ENCODE measurements around the gene NCBP3. TPM values are rescaled to one million over a fixed set of nuclear protein-coding genes. Genes with fewer than 3 reads are reported as not detected.

NCBP3 gene
- total and polyA plus RNA-seq, 9 of the 15 experiments (the other 6 are each of a cell fraction or from before 2014, with no cell fraction given): 3.1 to 25.5 (median 20.5) TPM

GRCh38 chr17:3885970-3886369 lies 39.9 kb upstream of the NCBP3 start:
- peaks cover 39% of the 10 kb centered on the region; the same call in 1 of the 3 replicates for H3K36me3 ChIP-seq (ENCODE audit: control insufficient read depth, insufficient read depth, low read length)
- ATAC-seq (no peak), FAIRE-seq (no peak), DNase-seq (ENCODE audit: extremely low read depth in 1 of 4, low spot score in 3 of 4) (no peak)
- WGBS (ENCODE audit: insufficient coverage, low coverage, missing lambda C conversion rate): 47% methylated on average over 3 of the region's 4 CpGs
- no peaks in the 10 kb centered on the region for H3K9me1 ChIP-seq (ENCODE audit: control insufficient read depth, insufficient read depth, low read length)
- H3K9me3 ChIP-seq (replicated peaks; ENCODE audit: control insufficient read depth, insufficient read depth, low read depth, low read length): no peaks in the 10 kb centered on the region
- H2AFZ ChIP-seq (ENCODE audit: low read depth, low read length): no peak overlapping the region
- H3K4me2 ChIP-seq (ENCODE audit: insufficient read depth, low read length): no peak overlapping the region
- H3K79me2 ChIP-seq (ENCODE audit: control insufficient read depth, insufficient read depth, low read length): peaks cover 25% of the 10 kb centered on the region
- intact Hi-C loops (cut with micrococcal nuclease): no loop called here
- H3K4me3 ChIP-seq: no peak overlapping the region
- no peaks in the 10 kb centered on the region for H3K27me3 ChIP-seq (ENCODE audit: control insufficient read depth in 2 of 2, insufficient read depth in 2 of 2, low read length in 2 of 2)
- in situ Hi-C loops (cut with MboI): no loop called here
- no peaks in the 10 kb centered on the region for H4K20me1 ChIP-seq (replicated peaks; ENCODE audit: control insufficient read depth, insufficient read depth, low read length)
- BruUV-seq (replicated peaks): no TSS peak
- H3K27ac ChIP-seq (ENCODE audit: extremely low read depth, low read depth, low read length): no peak overlapping the region
- peaks cover 17 to 43% of the 10 kb centered on the region in 2 experiments for H3K4me1 ChIP-seq (replicated peaks in 1 of 2; ENCODE audit: control insufficient read depth in 2 of 2, insufficient read depth in 2 of 2, low read length in 2 of 2)
- no peak overlapping the region for H3K9ac ChIP-seq (ENCODE audit: insufficient read depth in 1 of 2, low read depth in 2 of 2, low read length in 2 of 2)
- ChIA-PET POLR2A (no interaction called here), CTCF (ENCODE audit: low intra/inter-chr PET ratio) (no interaction called here)
- TF ChIP-seq, protein P1, sequence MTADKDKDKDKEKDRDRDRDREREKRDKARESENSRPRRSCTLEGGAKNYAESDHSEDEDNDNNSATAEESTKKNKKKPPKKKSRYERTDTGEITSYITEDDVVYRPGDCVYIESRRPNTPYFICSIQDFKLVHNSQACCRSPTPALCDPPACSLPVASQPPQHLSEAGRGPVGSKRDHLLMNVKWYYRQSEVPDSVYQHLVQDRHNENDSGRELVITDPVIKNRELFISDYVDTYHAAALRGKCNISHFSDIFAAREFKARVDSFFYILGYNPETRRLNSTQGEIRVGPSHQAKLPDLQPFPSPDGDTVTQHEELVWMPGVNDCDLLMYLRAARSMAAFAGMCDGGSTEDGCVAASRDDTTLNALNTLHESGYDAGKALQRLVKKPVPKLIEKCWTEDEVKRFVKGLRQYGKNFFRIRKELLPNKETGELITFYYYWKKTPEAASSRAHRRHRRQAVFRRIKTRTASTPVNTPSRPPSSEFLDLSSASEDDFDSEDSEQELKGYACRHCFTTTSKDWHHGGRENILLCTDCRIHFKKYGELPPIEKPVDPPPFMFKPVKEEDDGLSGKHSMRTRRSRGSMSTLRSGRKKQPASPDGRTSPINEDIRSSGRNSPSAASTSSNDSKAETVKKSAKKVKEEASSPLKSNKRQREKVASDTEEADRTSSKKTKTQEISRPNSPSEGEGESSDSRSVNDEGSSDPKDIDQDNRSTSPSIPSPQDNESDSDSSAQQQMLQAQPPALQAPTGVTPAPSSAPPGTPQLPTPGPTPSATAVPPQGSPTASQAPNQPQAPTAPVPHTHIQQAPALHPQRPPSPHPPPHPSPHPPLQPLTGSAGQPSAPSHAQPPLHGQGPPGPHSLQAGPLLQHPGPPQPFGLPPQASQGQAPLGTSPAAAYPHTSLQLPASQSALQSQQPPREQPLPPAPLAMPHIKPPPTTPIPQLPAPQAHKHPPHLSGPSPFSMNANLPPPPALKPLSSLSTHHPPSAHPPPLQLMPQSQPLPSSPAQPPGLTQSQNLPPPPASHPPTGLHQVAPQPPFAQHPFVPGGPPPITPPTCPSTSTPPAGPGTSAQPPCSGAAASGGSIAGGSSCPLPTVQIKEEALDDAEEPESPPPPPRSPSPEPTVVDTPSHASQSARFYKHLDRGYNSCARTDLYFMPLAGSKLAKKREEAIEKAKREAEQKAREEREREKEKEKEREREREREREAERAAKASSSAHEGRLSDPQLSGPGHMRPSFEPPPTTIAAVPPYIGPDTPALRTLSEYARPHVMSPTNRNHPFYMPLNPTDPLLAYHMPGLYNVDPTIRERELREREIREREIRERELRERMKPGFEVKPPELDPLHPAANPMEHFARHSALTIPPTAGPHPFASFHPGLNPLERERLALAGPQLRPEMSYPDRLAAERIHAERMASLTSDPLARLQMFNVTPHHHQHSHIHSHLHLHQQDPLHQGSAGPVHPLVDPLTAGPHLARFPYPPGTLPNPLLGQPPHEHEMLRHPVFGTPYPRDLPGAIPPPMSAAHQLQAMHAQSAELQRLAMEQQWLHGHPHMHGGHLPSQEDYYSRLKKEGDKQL (CRISPR knock-in tag; IDR thresholded peaks at IDR 0.05; ENCODE audit: borderline replicate concordance): no peak
- TF ChIP-seq KDM1A (IDR thresholded peaks at IDR 0.05): 0 out of 4 replicates have a peak, but pooled peaks of 1 of the 2 experiments have one; percentile 17
- TF ChIP-seq, protein P2, sequence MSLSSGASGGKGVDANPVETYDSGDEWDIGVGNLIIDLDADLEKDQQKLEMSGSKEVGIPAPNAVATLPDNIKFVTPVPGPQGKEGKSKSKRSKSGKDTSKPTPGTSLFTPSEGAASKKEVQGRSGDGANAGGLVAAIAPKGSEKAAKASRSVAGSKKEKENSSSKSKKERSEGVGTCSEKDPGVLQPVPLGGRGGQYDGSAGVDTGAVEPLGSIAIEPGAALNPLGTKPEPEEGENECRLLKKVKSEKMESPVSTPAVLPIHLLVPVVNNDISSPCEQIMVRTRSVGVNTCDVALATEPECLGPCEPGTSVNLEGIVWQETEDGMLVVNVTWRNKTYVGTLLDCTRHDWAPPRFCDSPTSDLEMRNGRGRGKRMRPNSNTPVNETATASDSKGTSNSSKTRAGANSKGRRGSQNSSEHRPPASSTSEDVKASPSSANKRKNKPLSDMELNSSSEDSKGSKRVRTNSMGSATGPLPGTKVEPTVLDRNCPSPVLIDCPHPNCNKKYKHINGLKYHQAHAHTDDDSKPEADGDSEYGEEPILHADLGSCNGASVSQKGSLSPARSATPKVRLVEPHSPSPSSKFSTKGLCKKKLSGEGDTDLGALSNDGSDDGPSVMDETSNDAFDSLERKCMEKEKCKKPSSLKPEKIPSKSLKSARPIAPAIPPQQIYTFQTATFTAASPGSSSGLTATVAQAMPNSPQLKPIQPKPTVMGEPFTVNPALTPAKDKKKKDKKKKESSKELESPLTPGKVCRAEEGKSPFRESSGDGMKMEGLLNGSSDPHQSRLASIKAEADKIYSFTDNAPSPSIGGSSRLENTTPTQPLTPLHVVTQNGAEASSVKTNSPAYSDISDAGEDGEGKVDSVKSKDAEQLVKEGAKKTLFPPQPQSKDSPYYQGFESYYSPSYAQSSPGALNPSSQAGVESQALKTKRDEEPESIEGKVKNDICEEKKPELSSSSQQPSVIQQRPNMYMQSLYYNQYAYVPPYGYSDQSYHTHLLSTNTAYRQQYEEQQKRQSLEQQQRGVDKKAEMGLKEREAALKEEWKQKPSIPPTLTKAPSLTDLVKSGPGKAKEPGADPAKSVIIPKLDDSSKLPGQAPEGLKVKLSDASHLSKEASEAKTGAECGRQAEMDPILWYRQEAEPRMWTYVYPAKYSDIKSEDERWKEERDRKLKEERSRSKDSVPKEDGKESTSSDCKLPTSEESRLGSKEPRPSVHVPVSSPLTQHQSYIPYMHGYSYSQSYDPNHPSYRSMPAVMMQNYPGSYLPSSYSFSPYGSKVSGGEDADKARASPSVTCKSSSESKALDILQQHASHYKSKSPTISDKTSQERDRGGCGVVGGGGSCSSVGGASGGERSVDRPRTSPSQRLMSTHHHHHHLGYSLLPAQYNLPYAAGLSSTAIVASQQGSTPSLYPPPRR (CRISPR knock-in tag; IDR thresholded peaks at IDR 0.05; ENCODE audit: borderline replicate concordance): no peak
- no peak for TF ChIP-seq RFX7 (CRISPR knock-in tag; IDR thresholded peaks at IDR 0.05)
- no peak for TF ChIP-seq IRF1 (CRISPR knock-in tag; IDR thresholded peaks at IDR 0.05; ENCODE audit: borderline replicate concordance)
- TF ChIP-seq ZFP36 (IDR thresholded peaks at IDR 0.05; ENCODE audit: low read depth, low read length, partially characterized antibody): peak; percentile 95
- no peak for TF ChIP-seq ZNF589 (CRISPR knock-in tag; IDR thresholded peaks at IDR 0.05; ENCODE audit: low read depth)
- peak; percentile 47; the same call in 1 of the 2 replicates for TF ChIP-seq BCOR (IDR thresholded peaks at IDR 0.05)
- no peak for TF ChIP-seq SMC3 (conservative IDR thresholded peaks at IDR 0.05; ENCODE audit: insufficient read depth, low read depth, low read length)
- peak; percentile 11 for TF ChIP-seq RBM25 (IDR thresholded peaks at IDR 0.05; ENCODE audit: low read depth, low read length, severe bottlenecking)
- no peak for TF ChIP-seq CCNT2 (IDR thresholded peaks at IDR 0.05; ENCODE audit: borderline replicate concordance, extremely low read depth, insufficient read length, low read depth, low read length)
